ENCODE measurements around the gene EFHD2.

DNA sequence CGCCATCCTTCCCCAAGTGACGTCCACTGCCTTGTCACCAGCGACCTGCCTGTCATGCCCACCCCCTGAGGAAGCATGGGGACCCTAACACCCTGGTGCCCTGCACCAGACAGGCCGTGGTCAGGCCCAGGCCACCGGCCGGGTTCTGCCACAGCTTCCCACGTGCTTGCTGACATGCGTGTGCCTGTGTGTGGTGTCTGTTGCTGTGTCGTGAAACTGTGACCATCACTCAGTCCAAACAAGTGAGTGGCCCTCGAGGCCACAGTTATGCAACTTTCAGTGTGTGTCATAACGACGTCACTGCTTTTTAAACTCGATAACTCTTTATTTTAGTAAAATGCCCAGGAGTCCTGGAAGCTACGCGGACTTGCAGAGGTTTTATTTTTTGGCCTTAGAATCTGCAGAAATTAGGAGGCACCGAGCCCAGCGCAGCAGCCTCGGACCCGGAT is 20.0 kb downstream of the EFHD2 start:
- TF ChIP-seq EZH2 (IDR thresholded peaks at IDR 0.05; ENCODE audit: insufficient read depth, poor library complexity, severe bottlenecking): no peak
- no peak for TF ChIP-seq EZH2phosphoT487 (IDR thresholded peaks at IDR 0.05; ENCODE audit: insufficient read depth, low read depth)
